Effector CD8-positive, alpha-beta T cell (primary cell): ENCODE data around the gene TSPAN33.

Experiments
- DNase-seq: peaks from one replicate; lab custom pipeline; 2025; lab: John Stamatoyannopoulos, UW

TSPAN33 gene

GRCh38 chr7:129136887-129137642, 7.4 kb upstream of the TSPAN33 start:
- DNase-seq: no peak

GRCh38 chr7:129143724-129144094, 798 bp upstream of the TSPAN33 start:
- no peak for DNase-seq

GRCh38 chr7:129144834-129145668, 544 bp downstream of the TSPAN33 start:
- DNase-seq: peak; percentile 2

GRCh38 chr7:129146237-129146979, 1.9 kb downstream of the TSPAN33 start:
- no peak for DNase-seq

- no peak for DNase-seq
Measured at GRCh38 chr7:129147731-129148130, 3.2 kb downstream of the TSPAN33 start.

GRCh38 chr7:129149511-129149910, 5.0 kb downstream of the TSPAN33 start:
- no peak for DNase-seq

- no peak for DNase-seq
Measured at GRCh38 chr7:129150199-129150996, 5.9 kb downstream of the TSPAN33 start.

- no peak for DNase-seq
Measured at GRCh38 chr7:129157651-129158050, 13.1 kb downstream of the TSPAN33 start.

GRCh38 chr7:129159539-129159938, 15.0 kb downstream of the TSPAN33 start:
- no peak for DNase-seq

- no peak for DNase-seq
Measured at GRCh38 chr7:129160161-129160905, 15.8 kb downstream of the TSPAN33 start.

- DNase-seq: no peak
Measured at GRCh38 chr7:129161524-129162225, 17.2 kb downstream of the TSPAN33 start.

GRCh38 chr7:129162732-129163131, 18.2 kb downstream of the TSPAN33 start:
- no peak for DNase-seq

- DNase-seq: no peak
Measured at GRCh38 chr7:129163875-129164544, 19.5 kb downstream of the TSPAN33 start.

- DNase-seq: no peak
Measured at GRCh38 chr7:129166745-129167144, 22.2 kb downstream of the TSPAN33 start.

GRCh38 chr7:129167817-129168216, 23.3 kb downstream of the TSPAN33 start:
- DNase-seq: no peak

- no peak for DNase-seq
Measured at GRCh38 chr7:129168231-129169021, 23.9 kb downstream of the TSPAN33 start.

- DNase-seq: peak; percentile 37
Measured at GRCh38 chr7:129169171-129169671, 24.7 kb downstream of the TSPAN33 start.

GRCh38 chr7:129169686-129170440, 25.4 kb downstream of the TSPAN33 start:
- no peak for DNase-seq
